Measurements from ENCODE around the gene CLCN4. TPM values are rescaled to one million over a fixed set of nuclear protein-coding genes. Genes with fewer than 3 reads are reported as not detected.

CLCN4 gene
- total RNA-seq, 1 experiment from 2014 or later = 6.9 TPM

GRCh38 chrX:10173331-10173900, 16.6 kb downstream of the CLCN4 start:
- no CpG with 5 or more reads among the region's 19 CpGs for WGBS (ENCODE audit: extremely low coverage, insufficient read length, low lambda C conversion rate)
- H3K18ac ChIP-seq (ENCODE audit: insufficient read length, low read depth, low read length) = no peak overlapping the region
- H3K4me3 Mint-ChIP-seq = peak overlapping the region in 1 of 2 experiments; percentile 2; a peak in 1 of 5 replicates
- no peak overlapping the region for H3K9ac ChIP-seq (ENCODE audit: extremely low read depth, insufficient read length, low read length)
- no peak overlapping the region for H2AFZ ChIP-seq (ENCODE audit: low read length)
- H4K91ac ChIP-seq (ENCODE audit: insufficient read length, low read depth, low read length) = no peak overlapping the region
- no peak overlapping the region for H2BK12ac ChIP-seq (ENCODE audit: insufficient read length, low read depth, low read length)
- H2BK120ac ChIP-seq (ENCODE audit: low read depth, low read length, poor library complexity, severe bottlenecking) = peak overlapping the region; percentile 25
- H3K4me2 ChIP-seq (ENCODE audit: insufficient read depth, insufficient read length, low read length) = no peak overlapping the region
- no peak overlapping the region for H3K4ac ChIP-seq (ENCODE audit: low read depth, low read length)
- peak overlapping the region; percentile 89 to 98 (median 94) for H3K27ac Mint-ChIP-seq
- H3T11ph ChIP-seq (ENCODE audit: low read length) = no peak overlapping the region
- no peaks in the 10 kb centered on the region for H3K9me3 ChIP-seq (ENCODE audit: control insufficient read depth, low read depth, low read length)
- H3K14ac ChIP-seq (ENCODE audit: insufficient read depth, low read length) = no peak overlapping the region
- H2BK20ac ChIP-seq (ENCODE audit: low read depth, low read length, poor library complexity, severe bottlenecking) = no peak overlapping the region
- no peaks in the 10 kb centered on the region for H3K23me2 ChIP-seq (ENCODE audit: insufficient read length, low read depth, low read length, poor library complexity, severe bottlenecking)
- H3K79me2 ChIP-seq (ENCODE audit: insufficient read depth, low read length) = no peaks in the 10 kb centered on the region
- H4K20me1 ChIP-seq (ENCODE audit: control insufficient read depth, insufficient read depth, insufficient read length) = no peaks in the 10 kb centered on the region
- no peaks in the 10 kb centered on the region for H3K79me1 ChIP-seq (ENCODE audit: insufficient read depth, low read depth, low read length, poor library complexity, severe bottlenecking)
- H4K5ac ChIP-seq (ENCODE audit: insufficient read length, low read depth, low read length) = no peak overlapping the region
- H3K23ac ChIP-seq (ENCODE audit: insufficient read length, low read depth, low read length) = no peak overlapping the region
- H3K4me1 ChIP-seq (ENCODE audit: insufficient read depth, low read length) = no peaks in the 10 kb centered on the region
- H3K36me3 Mint-ChIP-seq (ENCODE audit: insufficient read depth in 1 of 3, low read depth in 3 of 3) = peaks cover 0 to 12% (median 9%) of the 10 kb centered on the region in 3 experiments; a peak in 3 of 7 replicates
- no peak overlapping the region for H3K56ac ChIP-seq (ENCODE audit: insufficient read length, low read depth, low read length)
- H2BK15ac ChIP-seq (ENCODE audit: low read depth, low read length) = no peak overlapping the region
- H3K4me1 Mint-ChIP-seq = peaks cover 20 to 34% of the 10 kb centered on the region in 2 experiments
- no peaks in the 10 kb centered on the region for H3K27me3 ChIP-seq (ENCODE audit: insufficient read depth, low read length)
- H3K27ac ChIP-seq (ENCODE audit: insufficient read length, low read depth, low read length) = no peak overlapping the region
- peaks cover 46 to 64% of the 10 kb centered on the region in 2 experiments for H3K9me3 Mint-ChIP-seq
- TF ChIP-seq, protein P1, sequence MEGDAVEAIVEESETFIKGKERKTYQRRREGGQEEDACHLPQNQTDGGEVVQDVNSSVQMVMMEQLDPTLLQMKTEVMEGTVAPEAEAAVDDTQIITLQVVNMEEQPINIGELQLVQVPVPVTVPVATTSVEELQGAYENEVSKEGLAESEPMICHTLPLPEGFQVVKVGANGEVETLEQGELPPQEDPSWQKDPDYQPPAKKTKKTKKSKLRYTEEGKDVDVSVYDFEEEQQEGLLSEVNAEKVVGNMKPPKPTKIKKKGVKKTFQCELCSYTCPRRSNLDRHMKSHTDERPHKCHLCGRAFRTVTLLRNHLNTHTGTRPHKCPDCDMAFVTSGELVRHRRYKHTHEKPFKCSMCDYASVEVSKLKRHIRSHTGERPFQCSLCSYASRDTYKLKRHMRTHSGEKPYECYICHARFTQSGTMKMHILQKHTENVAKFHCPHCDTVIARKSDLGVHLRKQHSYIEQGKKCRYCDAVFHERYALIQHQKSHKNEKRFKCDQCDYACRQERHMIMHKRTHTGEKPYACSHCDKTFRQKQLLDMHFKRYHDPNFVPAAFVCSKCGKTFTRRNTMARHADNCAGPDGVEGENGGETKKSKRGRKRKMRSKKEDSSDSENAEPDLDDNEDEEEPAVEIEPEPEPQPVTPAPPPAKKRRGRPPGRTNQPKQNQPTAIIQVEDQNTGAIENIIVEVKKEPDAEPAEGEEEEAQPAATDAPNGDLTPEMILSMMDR (conservative IDR thresholded peaks at IDR 0.05) = no peak
- no peak overlapping the region for H4K8ac ChIP-seq (replicated peaks; ENCODE audit: insufficient read length, low read depth, low read length)
- peak; percentile 77 for DNase-seq
- no peak overlapping the region for H2BK5ac ChIP-seq (ENCODE audit: insufficient read length, low read length)
- no peak overlapping the region for H2AK5ac ChIP-seq (ENCODE audit: insufficient read length, low read length)
- H3K27me3 Mint-ChIP-seq (ENCODE audit: low read depth) = peaks cover 2% of the 10 kb centered on the region; the same call in 1 of the 2 replicates
